GM18907 (cell line): Measurements from ENCODE around the gene NT5E.
"Not testable (repeated sequence)": the region's sequence is repeated elsewhere in the genome, so short reads cannot be mapped to it uniquely, and the experiment has no call there.

ENCODE experiments used
- ATAC-seq: cut with Tn5 transposase; IDR thresholded peaks from one replicate; pipeline ENCODE4 v1.9.1; 2021; ENCODE audit warnings: mild to moderate bottlenecking, moderate library complexity; ENCODE audit not compliant: unreplicated experiment

Gene NT5E

DNA sequence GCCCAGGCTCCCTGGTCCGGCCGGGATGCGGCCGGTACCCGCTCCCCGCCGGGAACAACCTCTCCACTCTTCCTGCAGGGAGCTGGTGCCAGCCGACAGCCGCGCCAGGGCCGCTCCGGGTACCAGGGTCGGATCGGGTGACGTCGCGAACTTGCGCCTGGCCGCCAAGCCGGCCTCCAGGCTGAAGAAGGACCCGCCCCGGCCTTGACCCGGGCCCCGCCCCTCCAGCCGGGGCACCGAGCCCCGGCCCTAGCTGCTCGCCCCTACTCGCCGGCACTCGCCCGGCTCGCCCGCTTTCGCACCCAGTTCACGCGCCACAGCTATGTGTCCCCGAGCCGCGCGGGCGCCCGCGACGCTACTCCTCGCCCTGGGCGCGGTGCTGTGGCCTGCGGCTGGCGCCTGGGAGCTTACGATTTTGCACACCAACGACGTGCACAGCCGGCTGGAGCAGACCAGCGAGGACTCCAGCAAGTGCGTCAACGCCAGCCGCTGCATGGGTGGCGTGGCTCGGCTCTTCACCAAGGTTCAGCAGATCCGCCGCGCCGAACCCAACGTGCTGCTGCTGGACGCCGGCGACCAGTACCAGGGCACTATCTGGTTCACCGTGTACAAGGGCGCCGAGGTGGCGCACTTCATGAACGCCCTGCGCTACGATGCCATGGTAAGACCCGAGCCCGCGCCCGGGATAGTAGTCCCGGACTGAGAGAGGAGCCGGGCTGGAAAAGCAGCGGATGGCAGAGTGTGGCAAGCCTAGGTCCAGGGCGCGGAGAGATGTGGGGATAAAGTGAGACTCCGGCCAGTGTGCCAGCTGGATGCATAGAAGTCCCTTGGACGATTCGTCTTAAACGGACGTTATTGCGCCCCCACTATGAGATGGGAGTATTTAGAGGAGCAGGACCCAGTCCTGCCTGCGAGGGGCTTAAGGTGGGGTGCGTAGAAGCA lies at the start of gene NT5E:
Gene NT5E (plus strand): TSS at position 266 of the 942 bp plus-strand sequence. CDS start 57 bp downstream, at position 323.
- peak; percentile 91 for ATAC-seq

DNA sequence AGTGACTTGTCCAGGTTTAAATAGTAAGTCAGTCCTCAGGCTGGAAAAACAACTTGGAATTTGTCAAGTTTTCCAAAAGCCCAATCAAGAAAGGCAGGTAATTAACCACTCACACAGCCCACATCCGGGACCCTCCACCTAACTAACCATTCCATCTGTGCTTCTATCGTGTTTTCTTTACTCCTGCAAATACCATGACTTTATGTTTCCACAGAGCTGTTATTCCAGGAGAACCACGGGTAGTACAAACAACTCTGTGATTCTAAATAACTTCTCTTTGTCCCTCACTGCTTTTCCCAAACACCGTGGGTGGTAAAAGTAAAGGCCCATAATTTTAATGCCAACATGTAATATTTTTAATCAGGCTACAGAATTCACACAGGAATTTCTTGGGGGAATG lies 49.6 kb upstream of the NT5E start:
- ATAC-seq = no peak

DNA sequence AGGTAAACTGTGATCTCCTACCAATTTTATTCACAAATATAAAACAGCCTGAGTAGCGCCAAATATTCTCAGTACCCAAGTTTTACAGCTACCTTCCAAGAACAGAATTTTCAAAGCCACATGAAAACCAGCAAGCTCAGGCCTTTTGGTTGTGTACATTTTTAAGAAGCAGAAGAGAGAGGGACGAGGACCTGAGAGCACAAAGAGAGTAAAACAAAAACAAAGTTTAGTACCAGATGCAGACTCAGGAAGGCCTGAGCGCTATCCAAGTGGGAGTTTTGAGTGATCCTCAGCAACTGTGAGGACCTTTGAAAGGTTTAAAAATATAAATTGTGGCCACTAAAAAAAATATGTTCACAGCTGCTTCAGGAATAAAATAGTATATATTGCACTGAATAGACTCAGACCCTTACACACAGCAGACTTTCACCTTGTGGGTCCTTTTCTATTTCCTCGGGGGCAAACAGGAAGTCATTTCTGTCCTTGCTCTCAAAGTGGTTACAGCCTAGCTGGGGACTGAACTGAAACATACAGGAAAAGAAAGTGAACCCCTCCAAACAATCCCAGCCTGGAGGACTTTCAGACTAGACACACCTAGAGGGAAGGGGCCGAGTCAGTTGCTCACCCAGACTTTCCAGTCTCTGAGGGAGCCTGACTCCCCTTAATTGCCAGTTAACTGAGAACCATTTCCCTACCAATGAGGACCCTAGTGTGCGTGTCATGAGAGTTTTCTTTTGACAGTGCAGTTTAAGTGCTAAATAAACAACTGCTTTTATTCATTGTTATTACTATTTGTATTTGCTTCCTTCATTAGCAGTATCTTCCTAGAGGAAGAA lies 48.5 kb upstream of the NT5E start:
- peak; percentile 29 for ATAC-seq

DNA sequence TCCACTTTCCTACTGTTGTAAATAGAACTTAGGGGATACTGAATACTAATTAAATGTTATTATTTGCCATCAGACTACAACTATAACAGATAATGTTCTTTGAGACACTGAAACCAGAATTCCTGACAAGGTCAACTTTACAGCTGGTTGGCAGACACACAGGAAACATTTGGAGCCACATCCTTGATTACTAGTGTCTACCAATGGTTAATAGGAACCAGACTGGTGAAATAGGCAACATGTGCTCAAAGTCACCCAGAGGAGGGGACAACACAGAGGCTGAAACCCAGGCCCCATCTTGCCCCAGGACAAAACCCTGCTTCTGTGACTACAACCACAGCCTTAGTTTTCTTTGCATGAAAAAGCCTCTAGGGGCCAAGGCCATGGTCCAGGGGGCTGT lies 47.8 kb upstream of the NT5E start:
- ATAC-seq = no peak

DNA sequence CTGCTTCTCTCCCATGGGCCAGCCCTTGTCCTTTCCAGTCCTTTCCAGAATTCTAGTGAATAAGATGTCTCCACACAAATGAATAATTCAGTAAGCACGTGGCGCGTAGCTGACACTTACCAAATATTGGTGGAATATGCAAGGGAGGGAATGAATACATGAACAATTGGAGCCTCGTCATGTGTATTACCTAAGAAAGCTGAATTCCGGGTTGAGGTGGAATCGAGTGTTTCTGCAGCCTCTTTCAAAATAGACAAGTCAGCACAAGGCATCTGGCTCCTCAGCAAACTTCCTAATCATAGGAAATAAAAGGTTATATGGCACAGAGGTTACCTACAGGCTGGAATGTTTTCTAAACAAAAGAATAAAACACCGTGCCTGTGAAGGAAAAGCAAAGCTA lies 47.0 kb upstream of the NT5E start:
- ATAC-seq = no peak

DNA sequence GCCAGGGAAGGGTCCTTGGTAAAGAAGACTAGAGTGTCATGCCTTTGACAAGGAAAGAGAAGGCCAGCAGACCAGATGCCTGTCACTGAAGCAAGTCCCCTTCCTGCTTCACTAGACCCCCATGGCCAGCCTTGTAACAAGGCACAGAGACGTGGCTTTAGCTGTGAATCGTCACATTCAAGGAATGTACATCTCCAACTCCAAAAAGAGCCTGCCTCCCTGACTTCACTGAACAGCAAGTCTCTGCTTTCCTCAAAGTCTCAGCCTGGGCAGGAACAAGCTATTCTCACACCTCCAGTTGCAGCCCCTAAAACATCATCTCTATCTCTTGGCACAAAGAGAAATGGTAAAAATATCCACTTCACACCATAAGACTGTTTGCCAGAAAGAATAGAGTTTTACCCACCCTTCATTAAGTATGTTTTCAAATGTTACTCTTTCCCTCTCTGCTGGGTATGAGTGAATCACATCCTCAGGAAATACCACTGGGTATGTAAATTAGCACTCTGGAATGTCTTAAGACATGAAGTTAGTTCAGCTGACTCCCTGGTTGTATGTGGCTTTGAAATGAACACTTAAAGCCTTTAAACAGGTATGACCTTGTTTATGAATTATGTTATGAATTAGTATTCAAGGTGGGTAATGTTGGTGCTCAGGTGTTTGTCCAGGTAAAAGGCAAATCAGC lies 46.4 kb upstream of the NT5E start:
- no peak for ATAC-seq

DNA sequence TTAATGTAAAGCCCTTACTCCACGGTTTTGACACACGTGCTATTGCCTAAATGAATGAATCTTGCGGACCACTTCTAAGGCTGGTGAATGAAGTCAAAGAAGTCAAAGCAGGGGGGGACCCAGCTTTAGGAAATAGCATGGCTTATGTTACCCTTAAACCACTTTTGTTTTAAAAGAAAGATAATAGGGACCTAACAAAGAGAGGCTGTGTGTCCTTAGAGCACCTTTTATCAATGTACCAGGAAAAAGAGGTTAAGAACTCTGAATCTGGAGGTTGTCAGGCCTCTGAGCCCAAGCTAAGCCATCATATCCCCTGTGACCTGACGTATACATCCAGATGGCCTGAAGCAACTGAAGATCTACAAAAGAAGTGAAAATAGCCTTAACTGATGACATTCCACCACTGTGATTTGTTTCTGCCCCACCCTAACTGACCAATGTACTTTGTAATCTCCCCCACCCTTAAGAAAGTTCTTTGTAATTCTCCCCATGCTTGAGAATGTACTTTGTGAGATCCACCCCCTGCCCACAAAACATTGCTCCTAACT lies 45.8 kb upstream of the NT5E start:
- not testable (repeated sequence) for ATAC-seq

DNA sequence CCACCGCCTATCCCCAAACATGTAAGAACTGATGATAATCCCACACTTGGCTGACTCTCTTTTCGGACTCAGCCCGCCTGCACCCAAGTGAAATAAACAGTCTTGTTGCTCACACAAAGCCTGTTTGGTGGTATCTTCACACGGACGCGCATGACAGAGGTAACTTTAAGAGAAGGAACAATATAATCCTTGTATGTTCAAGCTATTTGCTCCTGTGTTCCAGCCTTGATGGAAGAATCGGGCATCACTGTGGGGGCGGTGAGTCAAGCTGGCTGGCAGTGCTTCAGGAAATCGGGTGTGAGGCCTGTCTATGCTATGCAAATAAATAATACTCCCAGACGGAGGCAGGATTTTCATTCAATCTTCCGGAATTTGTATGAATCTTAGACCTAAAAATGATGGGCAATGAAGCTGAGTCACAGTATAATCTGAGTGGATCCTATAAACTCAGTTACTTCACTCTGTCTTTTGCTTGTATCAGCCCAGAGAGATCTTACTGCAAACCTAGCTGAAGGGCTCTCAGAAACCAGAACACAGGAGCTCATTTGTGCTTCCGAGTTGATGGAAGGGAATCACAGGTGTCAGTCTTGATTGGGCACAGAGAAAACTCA lies 45.2 kb upstream of the NT5E start:
- peak; percentile 29 for ATAC-seq

DNA sequence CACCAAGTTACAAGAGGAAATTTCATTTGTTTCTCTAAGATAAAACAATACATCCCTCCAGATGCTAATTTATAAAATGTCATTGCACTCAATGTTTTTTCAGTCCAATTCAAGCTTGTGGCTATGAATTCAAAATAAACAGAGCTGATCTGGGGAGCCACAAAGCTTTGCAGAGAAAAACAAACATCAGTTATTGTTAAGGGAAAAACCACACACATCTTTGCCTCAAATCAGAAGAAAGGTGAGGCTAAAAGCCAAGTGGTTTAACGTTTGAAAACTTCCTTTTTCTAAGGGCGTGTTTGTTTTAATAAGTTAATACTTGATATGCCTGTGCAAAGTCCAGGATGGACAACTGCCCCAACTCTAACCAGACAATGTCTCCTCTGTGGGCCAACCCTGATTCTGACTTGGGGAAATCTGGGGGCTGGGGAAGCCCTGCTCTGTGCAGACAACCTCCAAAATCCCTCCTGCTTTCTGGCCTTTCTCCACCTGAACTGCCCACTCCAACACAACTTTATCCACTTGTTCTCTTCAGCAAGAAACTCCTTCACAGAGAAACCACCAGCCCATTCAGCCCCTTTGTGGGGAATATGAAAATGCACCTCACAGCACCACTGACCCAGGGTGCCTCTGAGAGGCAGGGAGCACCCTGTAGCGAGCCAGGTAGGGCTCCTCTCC lies 44.6 kb upstream of the NT5E start:
- peak; percentile 87 for ATAC-seq

DNA sequence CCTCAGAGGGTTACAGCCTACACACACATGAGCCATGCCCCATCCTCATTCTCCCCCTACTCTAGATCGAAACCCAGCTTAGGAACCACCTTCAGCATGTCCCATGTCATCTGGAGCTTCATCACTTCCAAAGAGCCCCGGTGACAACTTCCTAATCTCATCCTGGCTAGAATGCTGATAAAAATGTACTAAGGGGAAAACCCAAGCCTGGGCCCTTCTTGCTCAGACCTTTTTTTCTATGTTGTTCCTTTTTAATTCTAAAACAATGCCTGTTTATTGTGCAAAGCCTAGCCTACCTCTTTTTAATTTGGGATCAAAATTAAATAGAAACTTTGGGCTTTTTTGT lies 44.1 kb upstream of the NT5E start:
- no peak for ATAC-seq

DNA sequence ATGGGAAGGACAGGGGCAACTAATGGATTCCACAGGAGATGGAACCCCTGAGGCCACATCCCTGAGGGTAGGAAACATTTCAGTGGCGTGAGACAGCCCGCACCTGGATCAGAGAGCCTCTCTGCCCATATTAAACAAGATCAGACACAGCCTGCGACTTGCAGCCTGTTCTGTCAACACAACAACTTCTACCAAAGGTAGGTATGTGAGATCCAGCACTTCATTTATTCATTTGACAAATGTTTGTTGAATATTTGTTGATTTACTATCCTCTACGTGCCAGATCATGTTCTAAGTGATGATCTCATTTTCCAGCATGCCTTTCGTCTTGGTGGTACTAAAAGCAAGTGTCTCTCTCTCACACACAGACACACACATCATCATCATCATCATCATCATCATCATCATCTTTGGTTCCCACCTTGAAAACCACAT lies 43.2 kb upstream of the NT5E start:
- ATAC-seq = no peak

DNA sequence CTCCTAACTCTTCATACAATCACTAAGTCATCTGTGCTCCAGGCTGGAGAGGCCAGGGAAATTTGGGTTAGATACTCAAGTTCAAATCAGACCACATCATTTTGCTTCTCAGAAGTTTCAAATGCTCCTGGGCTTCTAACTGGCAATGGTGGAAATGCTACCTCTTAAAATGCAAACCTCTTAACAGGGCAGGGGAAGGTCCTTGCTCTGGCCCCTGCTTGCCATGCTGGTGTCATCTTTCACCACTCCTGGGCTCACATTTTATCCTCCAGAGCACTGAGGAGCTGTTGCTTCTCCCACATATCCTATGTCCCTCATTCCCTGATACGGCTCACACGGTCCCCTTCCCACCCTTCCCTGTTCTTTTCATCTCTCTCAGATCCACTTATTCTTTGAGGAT lies 41.8 kb upstream of the NT5E start:
- ATAC-seq = no peak

DNA sequence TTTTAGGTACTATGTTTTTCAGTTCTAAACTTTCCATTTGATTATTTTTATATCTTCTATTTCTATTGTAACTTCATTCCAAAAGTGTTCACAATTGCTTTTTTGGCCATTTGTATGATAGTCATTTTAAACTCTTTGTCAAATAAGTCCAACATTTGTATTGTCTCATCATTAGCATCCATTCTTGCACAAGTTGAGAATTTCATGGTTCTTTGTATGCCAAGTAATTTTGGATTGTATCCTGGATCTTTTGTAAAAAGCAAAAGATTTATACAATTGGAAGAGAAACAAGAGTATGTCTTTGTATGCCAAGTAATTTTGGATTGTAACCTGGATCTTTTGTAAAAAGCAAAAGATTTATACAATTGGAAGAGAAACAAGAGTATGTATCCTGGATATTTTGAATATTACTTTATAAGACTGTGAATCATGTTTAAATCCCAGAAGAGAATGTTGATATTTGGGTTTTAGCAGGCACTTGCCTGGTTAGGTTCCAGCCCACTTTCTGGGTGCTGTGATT lies 36.9 kb upstream of the NT5E start:
- ATAC-seq = no peak

DNA sequence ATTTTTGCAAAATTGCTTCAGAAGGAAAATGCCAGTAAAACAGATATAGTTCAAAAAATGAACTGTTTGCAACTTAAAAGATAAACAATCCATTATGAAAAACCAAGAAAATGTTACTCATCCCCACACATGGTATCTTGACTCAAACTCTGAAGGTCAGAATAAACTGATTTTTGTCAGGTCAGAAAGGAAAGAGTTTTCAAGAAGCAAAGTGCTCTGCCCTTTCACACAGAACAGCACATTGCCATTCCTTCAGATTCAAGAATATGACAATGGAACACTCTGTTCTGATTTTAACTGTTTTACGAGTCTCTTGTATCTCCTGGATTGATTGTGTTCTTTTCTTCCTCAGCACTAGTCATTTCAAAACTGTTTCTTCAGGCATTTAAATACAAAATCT lies 33.8 kb upstream of the NT5E start:
- no peak for ATAC-seq

DNA sequence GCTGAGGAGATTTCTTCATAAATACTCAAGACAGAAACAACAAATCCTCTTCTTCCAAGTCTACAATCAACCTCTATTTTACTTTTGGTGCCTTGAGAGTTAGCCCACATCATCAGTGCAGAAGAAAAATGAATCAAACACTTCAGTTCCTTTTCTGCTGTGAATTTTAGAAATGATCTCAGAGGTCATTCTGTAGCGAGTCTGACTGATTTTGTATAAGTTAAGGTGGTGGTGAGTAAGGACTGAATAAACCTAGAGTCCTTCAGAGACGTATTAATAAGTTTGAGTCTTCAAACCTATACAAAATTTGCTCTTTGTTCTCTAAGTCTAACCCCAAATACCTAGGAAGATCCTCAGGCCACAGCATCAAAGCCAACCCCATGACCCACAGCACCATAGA lies 33.1 kb upstream of the NT5E start:
- no peak for ATAC-seq

DNA sequence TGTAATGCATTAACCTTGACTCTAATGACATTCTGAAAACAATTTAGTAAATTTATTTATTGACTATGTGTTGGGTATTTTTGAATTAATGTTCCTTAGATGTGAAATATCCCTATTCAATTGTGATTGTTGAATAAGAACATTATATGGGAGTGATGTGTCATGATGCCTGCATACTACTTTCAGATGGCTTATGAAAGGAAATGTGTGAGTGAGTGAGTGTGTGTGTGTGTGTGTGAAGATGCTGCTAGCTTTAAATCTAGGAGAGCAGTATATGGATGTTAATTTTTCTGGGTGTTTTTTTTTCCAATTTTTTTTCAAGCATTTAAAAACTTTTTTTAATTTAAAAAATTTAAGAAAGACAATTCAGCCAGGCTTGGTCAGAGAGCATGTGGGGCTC lies 32.5 kb upstream of the NT5E start:
- no peak for ATAC-seq

DNA sequence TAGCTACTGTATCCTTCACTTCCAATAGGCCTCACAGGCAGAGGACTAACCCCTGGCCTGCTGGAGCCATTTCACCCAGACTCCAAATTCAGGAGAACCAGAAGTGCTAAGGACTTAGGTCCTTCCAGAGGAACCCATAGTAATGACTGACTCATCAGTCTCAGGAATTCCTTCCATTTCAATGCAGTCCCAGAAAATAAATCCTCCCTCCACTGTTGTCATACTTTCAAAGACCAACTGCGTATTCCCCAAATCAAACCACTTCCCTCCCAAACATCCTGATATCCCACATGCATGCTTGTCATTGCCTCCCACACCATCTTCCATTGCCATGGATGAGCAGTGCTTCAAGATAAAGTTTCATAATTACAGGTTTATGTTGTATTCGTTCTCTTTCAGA lies 31.8 kb upstream of the NT5E start:
- no peak for ATAC-seq

DNA sequence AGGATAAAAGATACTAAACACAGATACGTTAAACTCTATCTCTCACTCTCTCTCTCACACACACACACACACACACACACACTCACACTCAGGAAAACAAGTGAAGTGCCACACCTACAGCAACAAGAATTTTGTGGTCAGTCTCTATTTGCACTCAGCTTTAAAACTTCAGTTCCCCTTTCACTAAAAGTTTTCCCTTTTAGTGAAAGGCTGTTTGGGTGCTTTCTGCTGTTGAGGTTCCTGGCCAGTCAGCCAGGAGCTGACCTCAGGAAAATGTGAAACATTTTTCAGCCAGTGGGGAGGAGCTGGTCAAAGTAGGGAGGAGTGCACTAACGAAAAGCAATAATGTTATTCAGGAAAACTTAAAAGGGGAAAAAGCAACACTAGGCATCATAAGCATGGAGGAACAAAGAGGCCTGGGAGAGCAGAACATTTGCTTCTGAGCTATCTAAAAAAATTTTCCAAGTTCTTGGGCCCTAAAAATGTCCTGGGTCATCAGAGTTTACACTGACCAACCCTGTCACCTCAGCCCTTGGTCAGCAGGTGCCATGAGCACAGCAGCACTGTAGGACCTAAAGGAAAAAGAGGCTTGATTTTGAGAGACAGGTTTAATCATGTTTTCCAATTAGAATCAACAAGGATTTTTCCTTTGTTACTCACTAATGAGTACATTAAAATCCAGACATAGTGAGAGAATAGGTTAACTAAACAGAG lies 30.7 kb upstream of the NT5E start:
- ATAC-seq = peak; percentile 79

DNA sequence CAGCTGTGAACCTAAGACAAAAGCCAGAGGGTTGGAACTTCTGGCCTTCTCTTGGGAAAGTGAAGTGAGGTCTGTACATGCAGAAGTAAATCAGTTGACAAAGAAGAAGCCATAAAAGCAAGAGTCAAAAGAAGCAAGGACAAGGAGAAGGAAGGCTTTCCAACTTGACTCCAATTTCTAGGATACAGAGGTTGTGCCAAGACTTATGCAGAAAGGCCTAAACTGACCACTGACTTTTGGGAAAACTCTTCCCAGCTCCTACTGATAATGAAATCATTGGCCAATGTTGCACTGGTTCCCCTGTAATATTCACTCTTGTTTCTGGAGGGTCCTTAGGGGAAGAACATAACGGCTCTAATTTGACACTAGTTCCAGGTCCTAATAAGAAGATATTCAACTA lies 29.3 kb upstream of the NT5E start:
- ATAC-seq = no peak
